OCI-LY3 (cell line): Measurements from ENCODE around the gene SARS1.

Experiments
- CTCF ChIP-seq: fragments of 200-600, 300-600 bp; sonication (generic); IDR thresholded peaks from 2 replicates; pipeline ENCODE4 v1.5.1; 2014; ENCODE audit warnings: antibody characterized with exemption, low read length, low read depth
- EZH2phosphoT487 ChIP-seq: fragments of 200-600 bp; shearing (Covaris generic); IDR thresholded peaks from 2 replicates; pipeline ENCODE4 v1.6.1; 2018; ENCODE audit warnings: antibody characterized with exemption, mixed run types, low read depth

DNA sequence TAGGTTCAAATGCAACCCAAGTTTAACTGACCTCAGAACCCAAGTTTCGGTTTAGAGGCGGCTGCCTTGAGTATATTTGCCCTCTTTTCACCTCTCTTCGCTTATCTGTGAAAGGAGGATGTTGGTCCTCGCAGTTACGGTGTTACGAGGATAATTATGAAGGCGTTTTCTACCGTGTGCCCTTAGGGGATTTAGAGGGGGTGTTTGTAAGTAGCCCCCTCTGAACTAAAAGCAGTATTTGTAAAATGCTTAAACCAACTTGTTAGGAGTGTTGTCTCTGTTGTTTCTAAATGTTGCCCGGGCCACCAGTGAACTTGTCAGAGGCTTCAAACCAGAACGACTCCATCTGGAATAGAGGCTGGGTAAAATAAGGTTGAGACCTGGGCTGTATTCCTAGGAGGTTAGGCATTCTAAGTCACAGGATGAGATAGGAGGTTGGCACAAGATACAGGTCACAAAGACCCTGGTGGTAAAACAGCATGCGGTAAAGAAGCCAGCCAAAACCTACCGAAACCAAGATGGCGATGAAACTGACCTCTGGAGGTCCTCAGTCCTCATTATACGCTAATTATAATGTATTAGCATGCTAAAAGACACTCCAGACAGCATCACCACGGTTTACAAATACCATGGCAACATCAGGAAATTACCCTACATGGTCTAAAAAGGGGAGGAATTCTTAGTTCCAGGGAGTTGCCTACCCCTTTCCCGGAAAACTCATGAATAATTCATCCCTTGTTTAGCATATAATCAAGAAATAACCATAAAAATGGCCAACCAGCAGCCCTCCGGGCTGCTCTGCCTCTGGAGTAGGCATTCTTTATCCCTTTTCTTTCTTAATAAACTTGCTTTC is 70.3 kb downstream of the SARS1 start:
- TF ChIP-seq CTCF (no peak), EZH2phosphoT487 (no peak)
